B cell (primary cell): ENCODE results near the gene ZNF524. TPM values are rescaled to one million over a fixed set of nuclear protein-coding genes. Genes with fewer than 3 reads are reported as not detected.

Experiments
- ATAC-seq: fragments of 200-7000 bp; cut with Tn5 transposase; one replicate; pipeline ENCODE4 v1.10.0; 2021; ENCODE audit warnings: low read depth, mild to moderate bottlenecking, moderate number of reproducible peaks, moderate library complexity
- CTCF ChIA-PET: fragments of 350-600 bp; sonication (Branson Sonifier 250); formaldehyde crosslinking; loops from one replicate; lab custom pipeline; 2021; ENCODE audit warnings: antibody characterized with exemption, inconsistent platforms; lab: Charles Lee
- POLR2A ChIA-PET: fragments of 350-600 bp; sonication (Branson Sonifier 250); formaldehyde crosslinking; loops from one replicate; lab custom pipeline; 2021; ENCODE audit warnings: antibody characterized with exemption; lab: Charles Lee
- DNase-seq: peaks from one replicate; pipeline ENCODE4 v3.0.0; 2013
- H2AFZ ChIP-seq: 2 replicates; pipeline ENCODE4 v1.6.1; 2012; ENCODE audit warnings: mild to moderate bottlenecking, low read depth, low read length; ENCODE audit not compliant: insufficient read depth, poor library complexity, severe bottlenecking
- H3K27ac ChIP-seq, 2 donors: 1 replicate in 1 of 2; 2 replicates in 1 of 2; pipeline ENCODE4 v1.5.1; 2012 to 2013; ENCODE audit warnings: low read length in 2 of 2, mild to moderate bottlenecking in 2 of 2, moderate library complexity in 1 of 2
- H3K27me3 ChIP-seq, 4 experiments: fragments of 200-600 bp in 1 of 4; sonication (generic) in 1 of 4; replicated peaks in 1 of 4; 1 replicate in 2 of 4; 2 replicates in 2 of 4; pipeline versions ENCODE4 v1.6.1 to v1.7.0; 2013 to 2016; ENCODE audit warnings: low read length in 3 of 4, mild to moderate bottlenecking in 2 of 4, mixed read lengths in 1 of 4, moderate library complexity in 1 of 4; ENCODE audit not compliant: insufficient read depth in 4 of 4, control insufficient read depth in 3 of 4; ENCODE audit errors: control extremely low read depth in 1 of 4
- H3K36me3 ChIP-seq, 2 experiments: replicated peaks in 1 of 2; 1 replicate in 1 of 2; 2 replicates in 1 of 2; pipeline versions ENCODE4 v1.6.1 to v1.7.1; 2013; ENCODE audit warnings: low read length in 1 of 2; ENCODE audit not compliant: insufficient read depth in 2 of 2, control insufficient read depth in 1 of 2; ENCODE audit errors: control extremely low read depth in 1 of 2, extremely low read depth in 1 of 2
- H3K4me1 ChIP-seq, 2 donors: fragments of 200-600 bp in 1 of 2; sonication (generic) in 1 of 2; 1 replicate in 1 of 2; 2 replicates in 1 of 2; pipeline versions ENCODE4 v1.5.1 to v1.6.1; 2013 to 2017; ENCODE audit warnings: low read length in 2 of 2; ENCODE audit not compliant: control insufficient read depth in 2 of 2, insufficient read depth in 2 of 2
- H3K4me2 ChIP-seq: replicated peaks from 2 replicates; pipeline ENCODE3; 2012; ENCODE audit warnings: mild to moderate bottlenecking, low read depth, low read length; ENCODE audit not compliant: poor library complexity, severe bottlenecking
- H3K4me3 ChIP-seq, 5 experiments: fragments of 200-600 bp in 1 of 5; sonication (generic) in 1 of 5; 1 replicate in 3 of 5; 2 replicates in 2 of 5; pipeline versions ENCODE4 v1.5.1 to v1.7.0; 2011 to 2016; ENCODE audit warnings: low read length in 4 of 5, mild to moderate bottlenecking in 4 of 5, low read depth in 2 of 5, control low read depth in 1 of 5, moderate library complexity in 1 of 5; ENCODE audit not compliant: insufficient read depth in 1 of 5; ENCODE audit errors: control extremely low read depth in 1 of 5, extremely low read depth in 1 of 5
- H3K79me2 ChIP-seq: fragments of 200-600 bp; sonication (generic); one replicate; pipeline ENCODE4 v1.6.0; 2016; ENCODE audit warnings: low read length; ENCODE audit not compliant: control insufficient read depth, insufficient read depth
- H3K9ac ChIP-seq: fragments of 200-600 bp; sonication (generic); 2 replicates; pipeline ENCODE4 v1.6.1; 2017; ENCODE audit warnings: mild to moderate bottlenecking, low read length, moderate library complexity
- H3K9me3 ChIP-seq, 3 donors: one replicate each; pipeline versions ENCODE4 v1.6.1 to v1.7.1; 2013; ENCODE audit warnings: low read length in 2 of 3; ENCODE audit not compliant: control insufficient read depth in 2 of 3, insufficient read depth in 1 of 3; ENCODE audit errors: control extremely low read depth in 1 of 3
- H4K20me1 ChIP-seq: 2 replicates; pipeline ENCODE4 v1.6.0; 2012; ENCODE audit warnings: mild to moderate bottlenecking, low read length; ENCODE audit not compliant: insufficient read depth, control insufficient read depth, poor library complexity, severe bottlenecking
- H3K27ac Mint-ChIP-seq: one replicate; pipeline ENCODE4 v1.8.0; 2021; ENCODE audit warnings: mixed read lengths
- H3K27me3 Mint-ChIP-seq: one replicate; pipeline ENCODE4 v1.8.0; 2021; ENCODE audit warnings: mixed read lengths
- H3K4me1 Mint-ChIP-seq: one replicate; pipeline ENCODE4 v1.8.0; 2021; ENCODE audit warnings: mixed read lengths
- H3K4me3 Mint-ChIP-seq: one replicate; pipeline ENCODE4 v1.8.0; 2021; ENCODE audit warnings: mixed read lengths
- H3K9me3 Mint-ChIP-seq: one replicate; pipeline ENCODE4 v1.8.0; 2022; ENCODE audit warnings: mixed read lengths; ENCODE audit not compliant: insufficient read depth
- CTCF ChIP-seq: fragments of 200-600 bp; IDR thresholded peaks from one replicate; pipeline ENCODE4 v1.8.0; 2022; ENCODE audit warnings: antibody characterized with exemption, mild to moderate bottlenecking
- EZH2 ChIP-seq: IDR thresholded peaks from 2 replicates; pipeline ENCODE4 v1.6.1; 2012; ENCODE audit warnings: borderline replicate concordance, low read depth, mild to moderate bottlenecking, moderate library complexity, low read length; ENCODE audit not compliant: insufficient read depth, poor library complexity, severe bottlenecking
- WGBS: methylation state at CpG from one replicate; pipeline ENCODE4 v1.1.5; 2013; ENCODE audit warnings: missing lambda C conversion rate; ENCODE audit not compliant: insufficient coverage; 5-methylcytosine and 5-hydroxymethylcytosine counted together
- intact Hi-C: fragments of 100-400 bp; cut with micrococcal nuclease; formaldehyde crosslinking; loops from one replicate; pipeline ENCODE4 v1.10.0; 2022
- polyA plus RNA-seq: library from polyadenylated mRNA; depleted of rRNA; stranded (reverse); fragments of >200 nt; gene quantifications from 2 replicates; pipeline ENCODE4 v1.2.3, GENCODE V29; 2012
- total RNA-seq, 2 donors: library from RNA; stranded (reverse); fragments of 120-200 nt in 1 of 2; gene quantifications; 1 replicate in 1 of 2; 2 replicates in 1 of 2; pipeline versions ENCODE4 v1.2.3 to v1.2.4, GENCODE V29; 2013 to 2022

Gene ZNF524
- total and polyA plus RNA-seq, 2 donors (not counting 1 experiment from before 2014, with no cell fraction given) = 23.8 to 27.4 TPM

- no peaks in the 10 kb centered on the region for H3K9me3 ChIP-seq
- peaks cover 14 to 18% of the 10 kb centered on the region in 2 donors for H3K4me1 ChIP-seq
- ATAC-seq = no peak
- CTCF ChIA-PET = interaction anchor here (1.0 kb wide), 1 partner anchor 8 kb away, joined by 3 read pairs; no protein-coding TSS in a partner anchor
- H3K27me3 ChIP-seq = no peaks in the 10 kb centered on the region
- no peak for TF ChIP-seq EZH2
- TF ChIP-seq CTCF = no peak
- Mint-ChIP-seq H3K9me3 (no peaks in the 10 kb centered on the region), H3K27me3 (no peaks in the 10 kb centered on the region), H3K4me1 (peaks cover 28% of the 10 kb centered on the region), H3K27ac (no peak overlapping the region), H3K4me3 (no peak overlapping the region)
- H2AFZ ChIP-seq = no peak overlapping the region
- DNase-seq = no peak
- H3K27ac ChIP-seq = no peak overlapping the region
- peaks cover 0 to 16% of the 10 kb centered on the region in 2 experiments for H3K36me3 ChIP-seq
- POLR2A ChIA-PET = no interaction called here
- peaks cover 44% of the 10 kb centered on the region for H3K79me2 ChIP-seq
- WGBS = 99% methylated on average over 87 of the region's 98 CpGs
- H3K4me3 ChIP-seq = no peak overlapping the region
- H3K4me2 ChIP-seq = no peak overlapping the region
- intact Hi-C loops = no loop called here
- H3K9ac ChIP-seq = no peak overlapping the region
- H4K20me1 ChIP-seq = peaks cover 40% of the 10 kb centered on the region
These were observed 14.8 kb downstream of the ZNF524 start for GRCh38 chr19:55614711-55615542.
